HG02840 (cell line): ENCODE results near the gene PIK3C2G.

ENCODE experiments used
- ATAC-seq: cut with Tn5 transposase; IDR thresholded peaks from one replicate; pipeline ENCODE4 v1.9.1; 2021; ENCODE audit warnings: mild to moderate bottlenecking, moderate library complexity, moderate number of reproducible peaks; ENCODE audit not compliant: unreplicated experiment, low FRiP score

PIK3C2G gene

GRCh38 chr12:18414671-18415070, 153.4 kb downstream of the PIK3C2G start:
- no peak for ATAC-seq

GRCh38 chr12:18415227-18415626, 153.9 kb downstream of the PIK3C2G start:
- ATAC-seq, result no peak

- no peak for ATAC-seq
These were observed 155.1 kb downstream of the PIK3C2G start for GRCh38 chr12:18416412-18416811.

- no peak for ATAC-seq
These were observed 158.0 kb downstream of the PIK3C2G start for GRCh38 chr12:18419311-18419710.

- no peak for ATAC-seq
These were observed 160.5 kb downstream of the PIK3C2G start for GRCh38 chr12:18421867-18422266.

- ATAC-seq, result no peak
These were observed 161.6 kb downstream of the PIK3C2G start for GRCh38 chr12:18422871-18423270.

GRCh38 chr12:18424857-18425256, 163.5 kb downstream of the PIK3C2G start:
- ATAC-seq, result no peak

GRCh38 chr12:18427520-18427919, 166.2 kb downstream of the PIK3C2G start:
- no peak for ATAC-seq

- no peak for ATAC-seq
These were observed 167.1 kb downstream of the PIK3C2G start for GRCh38 chr12:18428416-18428815.

- no peak for ATAC-seq
These were observed 168.0 kb downstream of the PIK3C2G start for GRCh38 chr12:18429366-18429765.

GRCh38 chr12:18430425-18431048, 169.2 kb downstream of the PIK3C2G start:
- ATAC-seq, result no peak

GRCh38 chr12:18431771-18432170, 170.5 kb downstream of the PIK3C2G start:
- no peak for ATAC-seq

GRCh38 chr12:18432206-18432605, 170.9 kb downstream of the PIK3C2G start:
- ATAC-seq, result no peak

- ATAC-seq, result no peak
These were observed 174.9 kb downstream of the PIK3C2G start for GRCh38 chr12:18436170-18436569.

- ATAC-seq, result no peak
These were observed 178.2 kb downstream of the PIK3C2G start for GRCh38 chr12:18439541-18439940.

- no peak for ATAC-seq
These were observed 182.6 kb downstream of the PIK3C2G start for GRCh38 chr12:18443768-18444437.

GRCh38 chr12:18446061-18446644, 184.8 kb downstream of the PIK3C2G start:
- no peak for ATAC-seq

GRCh38 chr12:18454330-18454729, 193.0 kb downstream of the PIK3C2G start:
- no peak for ATAC-seq

- ATAC-seq, result no peak
These were observed 195.0 kb downstream of the PIK3C2G start for GRCh38 chr12:18456344-18456743.

GRCh38 chr12:18457362-18457761, 196.0 kb downstream of the PIK3C2G start:
- ATAC-seq, result no peak

GRCh38 chr12:18461758-18462157, 200.4 kb downstream of the PIK3C2G start:
- no peak for ATAC-seq

- ATAC-seq, result no peak
These were observed 201.1 kb downstream of the PIK3C2G start for GRCh38 chr12:18462442-18462841.
